SW480 (cell line): ENCODE data around the gene GABARAPL1.
"Not testable (repeated sequence)": the region's sequence is repeated elsewhere in the genome, so short reads cannot be mapped to it uniquely, and the experiment has no call there.

Experiments used
- DNase-seq: peaks from one replicate; pipeline ENCODE4 v3.0.0-alpha.2; 2016; ENCODE audit warnings: low spot score

Gene GABARAPL1

DNA sequence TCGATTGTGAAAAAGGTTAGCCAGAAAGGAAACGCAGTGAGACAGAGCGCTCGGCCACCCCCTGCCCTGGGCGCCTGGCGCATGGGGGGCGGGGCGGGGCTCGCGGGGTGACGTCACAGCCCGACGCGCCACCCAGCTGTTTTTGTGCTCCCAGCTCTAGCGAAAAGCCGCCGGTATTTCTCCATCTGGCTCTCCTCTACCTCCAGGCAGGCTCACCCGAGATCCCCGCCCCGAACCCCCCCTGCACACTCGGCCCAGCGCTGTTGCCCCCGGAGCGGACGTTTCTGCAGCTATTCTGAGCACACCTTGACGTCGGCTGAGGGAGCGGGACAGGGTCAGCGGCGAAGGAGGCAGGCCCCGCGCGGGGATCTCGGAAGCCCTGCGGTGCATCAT is at the start of gene GABARAPL1:
Gene GABARAPL1, plus strand, starts transcription at position 139 of the 393 bp plus-strand sequence. Its CDS starts 253 bp downstream, at position 392.
- DNase-seq: peak; percentile 84

DNA sequence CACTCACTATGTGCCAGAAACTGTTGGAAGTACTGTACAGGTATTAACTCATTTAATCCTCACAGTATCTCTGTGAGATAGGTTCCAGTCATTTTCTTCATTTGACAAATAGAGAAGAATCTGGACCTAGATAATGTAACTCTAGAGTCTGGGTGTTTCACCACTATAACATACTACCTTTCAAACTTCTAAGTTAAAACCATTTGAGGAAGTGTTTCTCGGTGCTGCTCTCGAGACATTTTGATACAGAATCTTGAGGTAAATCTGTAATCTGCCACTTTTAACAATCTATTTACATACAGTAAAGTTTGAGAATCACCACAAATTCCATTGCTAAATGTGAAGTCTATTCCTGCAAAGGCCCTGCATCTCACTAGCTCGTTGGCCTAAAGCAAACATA is 49.6 kb upstream of the GABARAPL1 start:
- no peak for DNase-seq

DNA sequence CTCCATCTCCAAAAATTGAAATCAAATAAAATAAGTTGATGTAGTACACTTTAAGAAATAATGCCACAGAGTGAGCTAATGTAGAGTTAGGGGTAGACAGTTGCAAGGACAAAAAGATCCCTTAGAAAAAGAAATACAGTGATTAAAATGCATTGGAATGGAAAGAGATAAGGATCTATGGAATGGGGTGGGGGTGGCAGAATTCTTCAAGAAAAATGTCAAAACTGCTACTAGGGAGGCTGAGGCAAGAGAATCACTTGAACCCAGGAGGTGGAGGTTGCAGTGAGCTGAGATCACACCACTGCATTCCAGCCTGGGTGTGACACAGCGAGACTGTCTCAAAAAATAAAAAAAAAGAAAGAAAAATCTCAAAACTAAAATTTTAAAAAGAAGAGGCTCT is 47.3 kb upstream of the GABARAPL1 start:
- DNase-seq: no peak

DNA sequence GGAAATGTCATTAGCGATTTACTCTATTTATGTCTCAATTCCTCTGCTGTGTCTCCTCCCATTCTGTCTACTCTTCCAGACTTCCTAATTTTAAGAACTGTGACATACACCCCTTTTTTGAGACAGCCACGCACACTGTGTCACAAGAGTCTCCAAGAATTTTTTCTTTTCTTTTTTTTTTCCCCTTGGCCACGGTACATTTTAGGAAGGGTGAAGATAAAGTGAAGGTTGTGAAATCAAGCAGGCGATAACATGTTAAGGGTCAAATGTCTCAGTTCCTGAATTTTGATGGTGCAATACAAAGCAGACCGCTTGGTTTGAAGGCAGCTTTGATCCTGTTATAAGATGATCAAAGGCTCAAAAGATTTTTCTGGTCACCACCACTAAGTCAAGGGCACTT is 45.1 kb upstream of the GABARAPL1 start:
- DNase-seq: peak; percentile 30

DNA sequence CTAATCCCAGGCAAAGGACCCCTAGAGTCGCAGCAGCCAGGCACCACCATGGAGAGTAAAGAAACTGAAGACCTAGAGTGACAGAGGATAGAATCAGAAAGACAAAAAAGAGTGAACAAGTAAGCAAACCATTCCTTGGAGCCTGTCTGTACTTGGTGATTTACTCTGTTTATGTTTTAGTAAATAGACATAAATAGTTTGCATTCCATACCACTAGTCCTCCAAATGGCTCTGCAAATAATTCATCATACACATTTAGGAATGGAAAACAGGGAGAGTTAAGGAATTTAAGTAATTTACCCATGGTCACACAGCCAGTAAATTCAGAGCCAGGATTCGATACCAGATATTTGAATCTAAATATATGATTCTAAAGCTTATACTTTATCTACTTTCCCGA is 43.6 kb upstream of the GABARAPL1 start:
- no peak for DNase-seq

DNA sequence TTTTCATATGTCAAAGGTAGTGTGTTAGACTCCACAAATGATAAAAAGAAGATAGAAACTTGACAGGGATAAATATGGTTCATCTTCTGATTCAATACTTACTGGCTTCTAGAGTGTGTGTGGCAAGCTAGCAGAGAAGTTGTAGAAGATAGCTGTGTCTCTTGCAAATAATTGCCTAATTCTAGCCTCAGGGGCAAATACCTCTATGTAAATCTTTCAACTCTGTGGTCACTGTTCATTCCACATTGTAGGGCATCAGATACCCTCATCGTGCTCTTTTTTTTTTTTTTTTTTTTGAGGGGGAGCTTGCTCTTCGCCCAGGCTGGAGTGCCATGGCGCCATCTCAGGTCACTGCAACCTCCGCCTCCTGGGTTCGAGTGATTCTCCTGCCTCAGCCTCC is 42.5 kb upstream of the GABARAPL1 start:
- DNase-seq: no peak

DNA sequence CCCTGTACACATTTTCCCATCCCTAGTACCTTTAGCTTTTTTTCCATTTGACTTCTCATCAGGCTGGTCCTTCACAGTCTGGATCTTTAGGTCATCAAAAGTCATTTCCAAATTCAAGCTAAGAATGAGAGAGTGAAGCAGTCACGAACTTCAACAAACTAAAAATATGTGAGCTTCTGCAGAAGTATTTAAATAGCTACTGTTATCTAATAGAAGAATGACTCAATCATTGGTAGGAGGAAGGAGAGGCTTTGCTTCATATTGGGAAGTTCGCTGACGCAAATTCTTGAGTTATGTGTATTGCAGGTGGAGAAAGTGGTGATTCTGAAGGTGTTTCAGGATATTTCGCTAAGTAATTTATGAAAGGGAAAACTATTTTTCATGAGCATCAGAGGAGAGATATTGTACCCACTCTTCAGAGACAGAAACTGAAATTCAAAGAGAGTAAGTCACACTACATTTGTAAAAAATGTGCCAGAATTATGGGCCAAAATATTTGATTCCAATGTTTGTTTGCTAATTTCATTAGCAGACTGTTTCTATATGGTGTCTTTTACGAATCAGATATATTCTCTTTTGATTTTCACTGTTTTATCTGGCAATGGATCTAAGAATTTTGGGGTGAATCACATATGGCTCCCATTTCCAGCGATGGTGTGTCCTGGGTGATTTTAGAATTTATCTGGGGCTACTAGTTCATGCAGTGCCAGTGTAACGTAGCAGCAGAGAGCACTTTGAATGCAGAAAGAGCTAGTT is 40.5 kb upstream of the GABARAPL1 start, which contains the start of gene OLR1:
Gene OLR1, minus strand, starts transcription at position 160 of the 756 bp plus-strand sequence. Its CDS starts 55 bp downstream, at position 105.
- DNase-seq: no peak

DNA sequence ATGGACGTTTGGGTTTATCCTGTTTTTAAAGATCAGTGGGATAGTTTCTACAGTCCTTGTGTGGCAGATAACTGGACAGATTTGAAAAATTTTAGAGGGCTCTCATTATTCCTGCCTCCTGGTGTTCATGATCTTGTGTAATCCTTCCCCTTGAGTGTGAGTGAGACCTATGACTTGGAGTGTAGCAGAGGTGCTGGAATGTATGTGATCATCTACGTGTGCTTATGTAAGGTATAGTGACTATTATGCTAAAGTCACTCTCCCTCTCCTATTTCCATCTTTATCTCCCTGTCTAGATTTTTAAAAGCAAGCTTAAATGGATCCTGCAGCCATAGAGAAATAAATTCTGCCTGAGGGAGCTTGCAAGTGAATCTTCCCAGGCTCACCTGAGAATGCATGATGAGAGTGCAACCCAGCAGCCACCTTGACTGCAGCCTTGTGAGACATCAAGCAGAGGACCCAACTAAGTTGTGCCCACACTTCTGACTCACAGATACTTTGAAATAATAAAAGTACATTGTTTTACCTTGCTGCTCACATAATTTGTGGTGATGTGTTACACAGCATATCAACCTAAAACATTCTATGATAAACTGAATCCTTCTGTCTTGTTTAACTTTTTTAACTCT is 37.6 kb upstream of the GABARAPL1 start:
- DNase-seq: no peak

DNA sequence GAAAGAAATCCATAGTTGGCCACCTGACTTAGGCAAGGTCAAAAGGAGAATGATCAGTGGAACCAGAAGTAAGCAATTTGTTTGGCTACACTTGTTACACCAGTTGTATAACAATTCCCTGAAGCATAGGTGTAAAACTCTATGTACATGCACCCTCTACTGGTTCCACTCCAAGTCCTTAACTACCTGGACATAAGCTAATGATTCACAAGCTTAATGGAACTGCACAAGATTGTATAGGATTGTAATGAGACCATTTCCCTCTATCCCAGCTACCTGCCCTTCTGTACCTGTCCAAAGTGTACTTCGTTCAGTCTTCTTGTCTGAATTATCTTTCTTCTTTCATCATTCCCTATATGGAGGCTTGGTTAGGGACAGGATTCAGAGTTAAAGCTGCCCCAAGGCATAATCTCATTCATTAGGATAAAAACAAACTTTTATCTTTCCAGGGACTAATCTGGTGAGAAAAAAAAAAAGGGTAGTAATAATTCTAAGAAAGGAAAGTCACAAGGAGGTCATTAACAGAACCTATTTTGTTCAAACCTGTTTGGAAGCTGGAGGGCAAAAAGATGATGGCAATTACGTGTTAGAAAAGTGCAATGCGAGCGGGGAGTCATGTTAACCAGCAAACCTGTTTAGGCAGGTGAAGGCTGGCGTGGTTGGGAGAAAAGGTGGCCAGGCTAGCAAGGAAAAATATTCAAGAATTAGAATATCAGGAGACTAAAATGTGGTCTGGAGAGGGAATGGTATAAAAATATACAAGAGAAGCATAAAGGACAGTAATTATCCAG is 36.6 kb upstream of the GABARAPL1 start:
- DNase-seq: no peak

DNA sequence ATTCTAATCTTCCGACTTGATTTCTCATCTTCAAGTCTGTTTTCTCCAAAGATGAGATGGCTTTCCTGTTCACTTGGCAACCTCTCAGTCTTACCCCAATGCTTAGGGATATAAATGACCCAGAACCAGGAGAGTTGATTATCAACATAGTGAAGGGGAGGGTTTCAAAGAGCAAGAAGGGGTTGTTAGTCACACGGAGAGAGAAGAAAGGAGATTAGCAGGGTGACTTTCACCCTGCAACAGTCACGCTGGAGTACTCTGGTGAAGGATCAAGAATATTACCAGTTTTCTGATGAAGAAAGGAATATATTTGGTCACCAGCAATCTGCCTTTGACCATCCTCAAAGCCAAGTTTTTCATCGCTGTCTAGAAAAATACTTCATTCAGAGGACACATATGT is 33.9 kb upstream of the GABARAPL1 start, which contains the start of gene TMEM52B:
Gene TMEM52B, plus strand, starts transcription at position 212 of the 400 bp plus-strand sequence. CDS start 543 bp downstream, outside the sequence.
- DNase-seq: no peak

DNA sequence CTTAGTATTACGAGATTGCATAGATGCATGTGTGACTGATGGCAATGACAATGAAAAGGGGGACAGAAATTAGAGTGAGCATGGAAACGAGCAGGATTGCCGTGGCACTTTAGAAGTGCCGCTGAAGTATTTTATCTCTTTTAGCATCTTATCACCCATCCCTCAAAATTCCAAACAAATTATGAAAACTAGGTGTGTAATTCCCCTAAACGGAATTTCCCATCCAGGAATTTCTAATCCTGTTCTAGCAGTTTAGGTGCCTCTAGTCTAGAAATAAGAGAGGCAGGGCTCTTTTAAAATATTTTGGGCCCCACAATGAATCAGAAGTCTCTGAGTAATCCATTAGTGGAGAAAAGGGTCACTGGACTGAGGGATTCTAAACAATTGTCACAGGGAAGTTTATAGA is 32.9 kb upstream of the GABARAPL1 start:
- DNase-seq: no peak

DNA sequence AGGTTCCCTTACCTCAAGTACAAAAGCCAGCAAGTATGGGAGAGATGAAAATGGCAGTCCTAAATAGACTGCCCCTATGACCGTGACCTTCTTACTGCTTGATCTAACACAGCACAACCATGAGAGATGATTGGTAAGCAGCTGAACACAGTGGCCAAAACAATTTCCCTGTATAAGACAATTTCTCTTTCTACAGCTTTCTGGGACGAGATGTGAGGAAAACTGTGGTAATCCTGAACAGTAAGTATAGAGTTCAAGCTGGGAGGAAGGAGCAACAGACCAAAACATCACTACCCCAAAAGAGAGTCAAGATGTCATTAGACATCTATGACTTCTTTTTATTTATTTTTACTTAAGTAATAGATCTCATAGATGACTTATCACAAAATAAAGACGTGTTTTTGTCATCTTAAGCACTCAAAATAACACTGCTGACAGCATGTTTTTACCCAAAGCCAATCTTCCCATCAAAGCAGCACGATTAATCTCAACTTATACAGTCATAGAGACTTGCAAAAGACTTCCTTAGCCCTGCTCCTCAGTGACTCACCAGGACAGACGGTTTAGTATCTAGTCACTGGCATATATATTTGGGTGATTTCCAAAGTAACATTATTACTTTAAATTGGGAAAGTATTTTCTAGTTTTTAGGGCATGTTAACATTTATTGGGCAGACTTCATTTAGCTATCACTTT is 30.2 kb upstream of the GABARAPL1 start:
- no peak for DNase-seq

DNA sequence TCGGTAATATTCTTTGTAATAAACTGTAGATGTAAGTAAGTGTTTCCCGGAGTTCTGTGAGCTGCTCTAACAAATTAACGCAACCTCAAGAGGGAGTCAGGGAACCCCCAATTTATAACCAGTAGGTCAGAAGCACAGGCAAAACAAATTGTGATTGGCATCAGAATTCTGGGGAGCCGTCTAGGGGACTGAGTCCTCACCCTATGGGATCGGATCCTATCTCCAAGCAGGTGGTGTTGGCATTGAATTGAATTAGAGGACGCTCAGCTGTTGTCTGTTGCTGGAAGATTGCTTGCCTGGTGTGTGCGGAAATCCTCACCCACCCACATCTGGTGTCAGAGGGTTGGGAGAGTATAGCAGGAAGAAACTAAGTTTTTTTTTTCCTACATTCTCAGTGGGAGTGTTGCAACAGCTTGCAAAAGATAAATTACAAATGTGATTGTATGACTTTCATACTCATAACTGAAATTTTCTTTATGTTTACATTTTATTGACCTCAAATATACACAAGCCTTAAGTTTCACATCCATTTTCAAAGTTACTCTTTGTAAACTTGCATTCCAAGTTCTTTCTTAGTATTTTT is 28.3 kb upstream of the GABARAPL1 start:
- no peak for DNase-seq

DNA sequence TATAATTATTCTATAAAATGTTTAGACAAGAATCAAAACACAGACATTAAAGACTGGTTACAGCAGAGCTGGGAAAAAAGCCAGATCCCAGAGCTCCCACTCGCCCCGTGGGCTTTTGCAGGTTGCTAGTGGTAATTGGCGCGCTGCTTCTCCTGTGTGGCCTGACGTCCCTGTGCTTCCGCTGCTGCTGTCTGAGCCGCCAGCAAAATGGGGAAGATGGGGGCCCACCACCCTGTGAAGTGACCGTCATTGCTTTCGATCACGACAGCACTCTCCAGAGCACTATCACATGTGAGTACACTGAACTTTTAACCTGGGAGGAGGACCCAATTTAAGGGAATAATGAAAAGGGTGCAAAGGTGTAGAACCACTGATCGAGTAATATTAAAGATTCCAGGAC is 26.4 kb upstream of the GABARAPL1 start:
- DNase-seq: no peak

DNA sequence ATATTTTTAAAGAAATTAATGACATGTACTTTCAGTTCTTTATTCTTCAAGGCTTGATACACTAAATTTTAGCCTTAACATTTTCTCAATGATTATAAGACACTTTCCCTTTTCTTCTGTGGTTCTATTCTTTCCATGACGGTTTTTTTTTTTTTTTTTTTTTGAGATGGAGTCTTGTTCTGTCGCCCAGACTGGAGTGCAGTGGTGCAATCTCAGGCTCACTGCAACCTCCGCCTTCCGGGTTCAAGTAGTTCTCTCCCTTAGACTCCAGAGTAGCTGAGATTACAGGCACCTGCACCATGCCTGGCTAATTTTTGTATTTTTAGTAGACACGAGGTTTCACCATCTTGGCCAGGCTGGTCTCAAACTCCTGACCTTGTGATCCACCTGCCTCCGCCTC is 25.7 kb upstream of the GABARAPL1 start:
- DNase-seq: not testable (repeated sequence)

DNA sequence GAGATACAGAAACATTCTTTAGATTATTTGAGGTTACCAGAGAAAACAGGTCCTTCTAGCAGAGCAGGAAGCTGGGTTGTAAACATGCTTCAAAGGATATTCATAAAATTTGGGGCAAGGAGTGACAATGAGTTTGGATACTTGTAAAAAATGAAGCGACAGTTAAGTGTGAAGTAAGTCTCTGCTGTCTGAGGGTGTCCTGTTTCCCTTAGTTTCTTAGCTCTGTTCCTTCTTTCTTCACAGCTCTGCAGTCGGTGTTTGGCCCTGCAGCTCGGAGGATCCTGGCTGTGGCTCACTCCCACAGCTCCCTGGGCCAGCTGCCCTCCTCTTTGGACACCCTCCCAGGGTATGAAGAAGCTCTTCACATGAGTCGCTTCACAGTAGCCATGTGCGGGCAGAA is 23.0 kb upstream of the GABARAPL1 start:
- no peak for DNase-seq

DNA sequence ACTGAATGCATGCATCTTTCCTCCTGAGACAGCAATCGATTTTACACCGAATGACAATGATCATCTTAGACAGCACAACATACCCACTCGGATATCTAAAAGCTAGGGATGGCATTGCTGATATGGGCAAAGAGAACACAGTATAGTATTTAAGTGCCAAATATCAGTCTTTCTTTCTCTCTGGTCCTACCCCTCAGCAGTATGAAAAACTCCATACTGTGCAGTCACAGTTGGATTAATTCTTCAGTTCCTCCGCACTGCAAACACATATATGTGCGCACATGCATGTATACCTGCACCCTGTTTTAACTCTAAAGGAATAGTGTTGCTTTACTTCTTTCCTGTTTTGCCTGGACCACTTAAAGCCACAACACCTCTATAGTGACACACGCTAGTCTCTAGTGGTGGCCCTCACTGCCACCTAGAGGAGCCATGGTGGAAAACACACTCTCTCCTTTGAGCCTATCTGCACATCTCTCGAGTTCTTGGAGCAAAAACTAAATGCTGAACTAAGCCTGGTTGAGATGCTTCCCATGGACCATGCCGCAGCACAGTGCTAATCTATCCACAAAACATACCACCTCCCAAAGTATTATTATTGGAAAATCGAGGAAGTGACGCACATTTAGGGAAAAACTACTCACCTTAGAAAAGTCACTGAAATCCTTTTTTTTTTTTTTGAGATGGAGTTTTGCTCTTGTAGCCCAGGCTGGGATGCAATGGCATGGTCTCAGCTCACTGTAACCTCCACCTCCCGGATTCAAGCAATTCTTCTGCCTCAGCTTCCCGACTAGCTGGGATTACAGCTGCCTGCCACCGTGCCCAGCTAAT is 21.9 kb upstream of the GABARAPL1 start:
- peak; percentile 82 for DNase-seq

DNA sequence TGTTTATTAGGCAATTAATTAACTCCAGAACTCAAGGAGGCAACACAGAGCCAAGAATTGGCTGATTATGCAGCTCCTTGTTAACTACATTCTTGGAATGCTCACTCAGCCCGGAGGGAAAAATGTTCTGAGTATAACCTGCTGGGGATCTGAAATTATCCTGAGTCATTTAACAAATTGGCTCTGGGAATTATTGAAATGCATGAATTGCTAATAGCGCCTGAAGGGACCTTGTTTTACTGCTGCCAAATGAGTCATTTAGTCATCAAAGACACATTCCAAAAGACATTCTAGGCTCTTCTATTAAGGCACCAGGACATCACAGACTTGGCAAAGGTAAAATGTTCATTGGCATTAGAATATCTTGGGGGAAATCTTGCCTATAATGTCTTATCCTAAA is 20.8 kb upstream of the GABARAPL1 start:
- peak; percentile 43 for DNase-seq

DNA sequence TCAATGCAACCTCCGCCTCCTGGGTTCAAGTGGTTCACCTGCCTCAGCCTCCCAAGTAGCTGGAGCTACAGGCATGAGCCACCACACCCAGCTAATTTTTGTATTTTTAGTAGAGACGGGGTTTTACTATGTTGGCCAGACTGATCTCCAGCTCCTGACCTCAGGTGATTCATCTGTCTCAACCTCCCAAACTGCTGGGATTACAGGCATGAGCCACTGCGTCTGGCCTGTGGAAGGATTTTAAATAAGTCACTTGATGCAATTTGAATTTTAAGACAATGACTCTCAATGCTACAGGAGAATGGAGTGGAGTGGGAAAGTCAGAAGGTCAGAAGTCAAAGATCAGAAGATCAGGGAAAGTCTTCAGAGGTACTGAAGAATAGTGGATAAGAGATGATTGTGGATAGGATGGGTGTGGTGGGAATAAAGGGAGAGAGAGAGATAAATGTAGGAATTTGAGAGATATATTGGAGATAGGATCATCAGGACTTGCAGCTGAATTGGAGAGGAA is 18.5 kb upstream of the GABARAPL1 start:
- no peak for DNase-seq

DNA sequence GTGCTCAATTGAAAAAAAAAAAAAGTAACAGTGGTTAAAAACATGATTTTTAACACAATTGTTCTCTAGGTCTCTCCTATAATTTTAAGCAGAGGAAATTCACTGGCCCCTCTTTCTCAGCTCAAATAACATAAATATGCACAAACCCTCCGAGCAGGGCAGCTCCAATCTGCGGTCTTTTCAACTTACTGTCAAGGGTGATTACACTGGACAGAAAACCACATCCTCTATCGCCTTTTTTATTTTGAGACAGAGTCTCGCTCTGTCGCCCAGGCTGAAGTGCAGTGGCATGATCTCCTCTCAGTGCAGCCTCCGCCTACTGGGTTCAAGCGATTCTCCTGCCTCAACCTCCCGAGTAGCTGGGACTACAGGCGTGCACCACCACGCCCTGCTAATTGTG is 16.5 kb upstream of the GABARAPL1 start:
- no peak for DNase-seq

DNA sequence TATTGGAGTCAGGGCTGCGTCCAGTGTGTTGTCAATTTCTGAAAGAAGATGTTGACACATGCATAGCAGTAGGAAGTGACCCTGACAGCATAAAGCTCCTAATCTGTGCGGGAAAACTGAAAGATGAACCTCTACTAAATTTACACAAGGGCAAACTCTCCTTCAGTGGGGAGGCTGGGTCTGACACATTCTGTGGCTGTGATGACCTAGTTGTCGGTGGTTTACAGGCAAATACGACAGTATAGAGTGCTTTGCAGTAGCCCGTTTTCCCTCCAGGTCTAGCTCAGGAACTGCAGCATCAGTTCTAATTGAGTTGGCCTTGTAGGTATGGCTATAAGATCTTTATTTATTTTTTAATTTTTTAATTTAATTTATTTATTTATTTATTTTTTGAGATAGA is 14.8 kb upstream of the GABARAPL1 start:
- no peak for DNase-seq
